Activated CD8-positive, alpha-beta T cell treated with anti-CD3 and anti-CD28 coated beads for 36 hours (primary cell): ENCODE measurements around the gene STK10. TPM values are rescaled to one million over a fixed set of nuclear protein-coding genes. Genes with fewer than 3 reads are reported as not detected.
A peak's percentile ranks its signal among the peaks of the same experiment; 100 is the strongest.

ENCODE experiments used
- ATAC-seq: fragments of 200-7000 bp; cut with Tn5 transposase; one replicate; pipeline ENCODE4 v1.10.0; 2021; ENCODE audit warnings: mild to moderate bottlenecking, moderate library complexity
- CTCF ChIA-PET: fragments of 350-600 bp; sonication (Branson Sonifier 250); formaldehyde crosslinking; loops from one replicate; lab custom pipeline; 2021; ENCODE audit warnings: antibody characterized with exemption; lab: Charles Lee
- POLR2A ChIA-PET: fragments of 350-600 bp; sonication (Branson Sonifier 250); formaldehyde crosslinking; loops from one replicate; lab custom pipeline; 2021; ENCODE audit warnings: antibody characterized with exemption; lab: Charles Lee
- DNase-seq: peaks from one replicate; pipeline ENCODE4 v3.0.0-alpha.2; 2020
- H3K27ac Mint-ChIP-seq: one replicate; pipeline ENCODE4 v1.8.0; 2021; ENCODE audit warnings: mild to moderate bottlenecking, mixed read lengths
- H3K27me3 Mint-ChIP-seq: one replicate; pipeline ENCODE4 v1.8.0; 2021; ENCODE audit warnings: mixed read lengths
- H3K36me3 Mint-ChIP-seq: one replicate; pipeline ENCODE4 v1.8.0; 2021; ENCODE audit warnings: low read depth, mixed read lengths
- H3K4me1 Mint-ChIP-seq: one replicate; pipeline ENCODE4 v1.8.0; 2021; ENCODE audit warnings: low read depth, mixed read lengths
- H3K4me3 Mint-ChIP-seq: one replicate; pipeline ENCODE4 v1.8.0; 2021; ENCODE audit warnings: mild to moderate bottlenecking, moderate library complexity, mixed read lengths
- H3K9me3 Mint-ChIP-seq: one replicate; pipeline ENCODE4 v1.8.0; 2021; ENCODE audit warnings: mixed read lengths
- intact Hi-C: fragments of 100-400 bp; cut with micrococcal nuclease; formaldehyde crosslinking; loops from one replicate; pipeline ENCODE4 v1.10.0; 2022
- total RNA-seq, 2 experiments: library from RNA; stranded (reverse); gene quantifications; one replicate each; pipeline ENCODE4 v1.2.3, GENCODE V29; 2021
- TF ChIP-seq, protein P1 (sequence below): fragments of 200-600 bp; IDR thresholded peaks from one replicate; pipeline ENCODE4 v1.8.0; 2022; ENCODE audit warnings: antibody characterized with exemption, mild to moderate bottlenecking

STK10 gene
- total RNA-seq, 2 experiments from 2014 or later, result 142 to 143 TPM

DNA sequence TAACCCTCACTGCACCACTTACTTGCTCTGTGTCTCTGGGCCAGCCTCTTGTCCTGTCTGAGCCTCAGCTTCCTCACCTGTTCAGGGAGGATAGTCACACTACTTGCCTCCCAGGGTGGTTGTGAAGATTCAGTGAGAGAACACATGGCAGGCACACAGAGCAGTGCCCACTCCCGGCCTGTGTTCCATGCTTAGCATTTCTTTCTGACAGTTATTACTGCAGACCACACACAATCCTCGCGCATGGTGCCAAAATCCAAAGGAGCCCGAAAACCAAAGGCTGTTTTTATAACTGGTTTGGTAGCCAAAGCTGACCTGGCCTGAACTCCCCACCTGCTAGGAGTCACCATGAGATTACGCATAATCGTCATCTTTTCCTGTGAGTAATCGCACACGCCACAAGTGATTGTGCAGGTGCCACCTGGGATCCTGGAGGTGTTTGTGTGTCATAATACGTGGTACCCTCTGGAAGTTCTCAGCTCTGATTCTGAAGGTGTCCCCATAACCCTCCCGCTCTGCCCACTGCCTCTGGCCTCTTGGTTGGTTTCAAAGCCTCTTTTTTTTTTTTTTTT, 97.0 kb downstream of the STK10 start:
- Mint-ChIP-seq H3K4me3 (no peak overlapping the region), H3K27ac (no peak overlapping the region), H3K36me3 (peaks cover 39% of the 10 kb centered on the region), H3K9me3 (no peaks in the 10 kb centered on the region), H3K4me1 (peaks cover 8% of the 10 kb centered on the region), H3K27me3 (no peaks in the 10 kb centered on the region)
- intact Hi-C loops, result no loop called here
- no peak for ATAC-seq
- TF ChIP-seq, protein P1, sequence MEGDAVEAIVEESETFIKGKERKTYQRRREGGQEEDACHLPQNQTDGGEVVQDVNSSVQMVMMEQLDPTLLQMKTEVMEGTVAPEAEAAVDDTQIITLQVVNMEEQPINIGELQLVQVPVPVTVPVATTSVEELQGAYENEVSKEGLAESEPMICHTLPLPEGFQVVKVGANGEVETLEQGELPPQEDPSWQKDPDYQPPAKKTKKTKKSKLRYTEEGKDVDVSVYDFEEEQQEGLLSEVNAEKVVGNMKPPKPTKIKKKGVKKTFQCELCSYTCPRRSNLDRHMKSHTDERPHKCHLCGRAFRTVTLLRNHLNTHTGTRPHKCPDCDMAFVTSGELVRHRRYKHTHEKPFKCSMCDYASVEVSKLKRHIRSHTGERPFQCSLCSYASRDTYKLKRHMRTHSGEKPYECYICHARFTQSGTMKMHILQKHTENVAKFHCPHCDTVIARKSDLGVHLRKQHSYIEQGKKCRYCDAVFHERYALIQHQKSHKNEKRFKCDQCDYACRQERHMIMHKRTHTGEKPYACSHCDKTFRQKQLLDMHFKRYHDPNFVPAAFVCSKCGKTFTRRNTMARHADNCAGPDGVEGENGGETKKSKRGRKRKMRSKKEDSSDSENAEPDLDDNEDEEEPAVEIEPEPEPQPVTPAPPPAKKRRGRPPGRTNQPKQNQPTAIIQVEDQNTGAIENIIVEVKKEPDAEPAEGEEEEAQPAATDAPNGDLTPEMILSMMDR, result no peak
- ChIA-PET CTCF (interaction anchor here (1.0 to 1.4 kb wide), 2 partner anchors 10 to 16 kb away, joined by 3 to 4 read pairs; no protein-coding TSS in a partner anchor), POLR2A (interaction anchor here (0.7 to 1.5 kb wide), 2 partner anchors 15 to 95 kb away, joined by 3 to 4 read pairs; no protein-coding TSS in a partner anchor)
- DNase-seq, result no peak

DNA sequence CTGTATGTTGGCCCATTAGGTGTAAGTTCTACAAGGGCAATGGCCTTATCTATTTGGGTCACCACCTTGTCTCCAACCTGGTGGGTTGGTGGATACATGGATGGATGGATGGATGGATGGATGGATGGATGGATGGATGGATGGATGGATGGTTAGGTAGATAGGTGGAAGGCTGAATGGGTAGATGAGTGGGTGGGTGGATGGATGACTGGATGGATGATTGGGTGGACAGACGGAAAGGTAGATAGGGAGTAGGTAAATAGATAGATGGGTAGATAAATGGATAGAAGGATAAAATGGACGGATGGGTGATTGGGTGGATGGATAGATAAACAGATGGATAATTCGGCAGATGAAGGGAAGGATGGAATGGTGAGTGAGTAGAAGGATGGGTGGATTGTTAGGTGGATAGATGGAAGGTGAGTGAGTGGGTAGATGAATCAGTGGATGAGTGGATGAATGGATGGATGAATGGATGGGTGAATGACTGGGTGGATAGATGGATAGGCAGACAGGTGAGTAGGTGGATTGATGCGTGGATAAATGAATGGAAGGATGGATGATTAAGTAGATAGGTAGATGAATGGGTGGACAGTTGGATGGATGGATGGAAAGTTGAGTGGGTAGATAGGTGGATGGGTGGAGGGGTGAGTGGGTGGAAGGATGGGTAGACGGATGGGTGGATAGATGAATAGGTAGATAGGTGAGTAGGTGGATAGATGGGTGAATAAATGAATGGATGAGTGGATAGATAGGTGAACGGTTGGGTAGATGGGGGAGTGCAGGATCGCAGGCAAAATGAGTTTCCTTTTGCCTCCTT, 98.5 kb downstream of the STK10 start:
- DNase-seq (no peak), ATAC-seq (no peak)
- Mint-ChIP-seq H3K9me3 (no peaks in the 10 kb centered on the region), H3K4me3 (no peak overlapping the region), H3K4me1 (peaks cover 9% of the 10 kb centered on the region), H3K27me3 (no peaks in the 10 kb centered on the region), H3K27ac (peak overlapping the region; percentile 6), H3K36me3 (peaks cover 31% of the 10 kb centered on the region)
- intact Hi-C loops, result no loop called here
- TF ChIP-seq, protein P1, result no peak
- CTCF ChIA-PET, result interaction anchor here (1.0 to 1.4 kb wide), 3 partner anchors 11 to 177 kb away, joined by 3 to 4 read pairs (median 3); partner anchors contain the start of gene STK10
- POLR2A ChIA-PET, result no interaction called here

DNA sequence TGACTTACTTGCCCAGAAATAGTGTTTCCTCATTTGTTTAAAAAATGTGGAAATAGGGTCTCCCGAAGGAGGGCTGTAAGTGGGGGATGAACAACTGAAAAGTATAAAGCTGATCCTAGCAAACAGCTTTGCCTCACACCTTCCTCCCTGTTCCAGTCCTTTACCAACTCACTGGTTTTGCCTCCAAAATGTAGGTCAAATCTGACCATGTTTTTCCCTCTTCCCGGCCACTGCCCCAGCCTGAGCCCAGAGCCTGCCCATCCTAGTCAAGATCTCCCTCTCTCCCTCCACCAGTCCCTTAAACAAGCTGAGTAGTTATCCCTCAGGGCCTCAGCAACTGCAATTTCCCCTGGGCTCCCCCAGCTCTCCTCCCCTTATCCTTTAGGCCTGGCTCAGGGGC, 99.2 kb downstream of the STK10 start:
- Mint-ChIP-seq H3K36me3 (peaks cover 31% of the 10 kb centered on the region), H3K4me1 (peaks cover 9% of the 10 kb centered on the region), H3K4me3 (no peak overlapping the region), H3K27me3 (no peaks in the 10 kb centered on the region), H3K9me3 (no peaks in the 10 kb centered on the region), H3K27ac (peak overlapping the region; percentile 6)
- ATAC-seq, result no peak
- no peak for DNase-seq
- intact Hi-C loops, result no loop called here
- ChIA-PET CTCF (interaction anchor here (1.0 kb wide), 2 partner anchors 99 to 177 kb away, joined by 3 read pairs; partner anchors contain the start of gene STK10), POLR2A (no interaction called here)
- TF ChIP-seq, protein P1, result no peak

DNA sequence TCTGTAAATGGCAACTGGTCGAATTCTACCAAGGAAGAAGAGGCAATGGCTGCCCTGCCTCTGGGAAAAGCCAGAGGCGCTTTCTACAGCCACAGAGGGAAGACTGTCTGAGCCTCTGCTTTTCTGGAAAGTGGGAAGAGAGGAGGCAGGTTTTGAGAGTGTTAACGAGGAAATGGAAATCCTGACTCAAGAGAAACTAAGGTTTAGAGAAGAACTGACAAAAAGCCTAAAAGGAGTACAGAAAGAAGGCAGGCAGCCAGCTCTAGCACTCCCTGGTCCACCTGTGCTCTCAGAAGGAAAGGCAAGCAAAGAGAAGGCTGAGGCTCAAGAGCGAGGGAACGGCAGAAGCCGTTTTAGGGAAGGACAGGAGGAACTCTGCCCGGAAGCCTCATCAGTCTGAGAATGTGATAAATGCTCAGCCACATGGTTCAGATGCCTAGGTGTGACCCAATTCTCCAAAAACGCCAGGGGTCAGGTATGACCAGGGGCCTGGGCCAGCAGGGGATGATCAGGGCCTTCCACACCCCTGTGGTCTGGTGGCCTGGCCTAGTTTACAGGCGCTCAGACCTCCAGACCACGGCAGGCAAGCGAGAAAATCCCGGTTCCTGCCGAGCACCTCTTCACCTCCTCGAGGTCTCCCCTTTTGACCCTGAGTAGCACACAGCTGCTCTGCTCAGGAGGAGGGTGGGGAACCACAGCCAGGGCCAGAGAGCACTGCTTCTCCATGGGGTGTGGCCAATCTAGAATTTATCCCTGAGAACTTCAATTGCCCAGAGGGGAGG, 101.6 kb downstream of the STK10 start:
- H3K36me3 Mint-ChIP-seq, result peaks cover 41% of the 10 kb centered on the region
- peak; percentile 47 for ATAC-seq
- intact Hi-C loops, result no loop called here

More for the DNA sequence above, 101.6 kb downstream of the STK10 start:
- POLR2A ChIA-PET, result no interaction called here
- Mint-ChIP-seq H3K4me1 (peaks cover 9% of the 10 kb centered on the region), H3K4me3 (no peak overlapping the region), H3K9me3 (no peaks in the 10 kb centered on the region), H3K27ac (peak overlapping the region; percentile 76), H3K27me3 (no peaks in the 10 kb centered on the region)
- CTCF ChIA-PET, result interaction anchor here (1.1 kb wide), 1 partner anchor 98 kb away, joined by 3 read pairs; no protein-coding TSS in a partner anchor
- TF ChIP-seq, protein P1, result no peak
- no peak for DNase-seq
